ENCODE data around the gene HID1. TPM values are rescaled to one million over a fixed set of nuclear protein-coding genes. Genes with fewer than 3 reads are reported as not detected.

Gene HID1
- total and polyA plus RNA-seq, 9 of the 15 experiments (the other 6 are each of a cell fraction or from before 2014, with no cell fraction given) = 0.14 to 2.1 (median 0.54) TPM; not detected in 2

- TF ChIP-seq E2F8 (IDR thresholded peaks at IDR 0.05; ENCODE audit: low read depth, partially characterized antibody) = peak; percentile 60
- TF ChIP-seq SIX5 (IDR thresholded peaks at IDR 0.05; ENCODE audit: borderline replicate concordance in 1 of 2, insufficient read depth in 1 of 2, low read depth in 1 of 2, low read length in 2 of 2) = no peak
- TF ChIP-seq KDM5B (IDR thresholded peaks at IDR 0.05; ENCODE audit: insufficient replicate concordance, low read depth, low read length) = peak; percentile 86
- TF ChIP-seq ZNF143 (CRISPR knock-in tag; IDR thresholded peaks at IDR 0.05) = 0 out of 2 replicates have a peak, but pooled peaks have one; percentile 21
- peak; percentile 82; the same call in 1 of the 2 replicates for TF ChIP-seq ZNF592 (IDR thresholded peaks at IDR 0.05)
- peak; percentile 93 for TF ChIP-seq HMGN3 (IDR thresholded peaks at IDR 0.05; ENCODE audit: borderline replicate concordance, extremely low read depth, insufficient read length, low read depth, low read length)
- TF ChIP-seq SMAD4 (CRISPR knock-in tag; conservative IDR thresholded peaks at IDR 0.05) = peak; percentile 93
- TF ChIP-seq MLLT1 (IDR thresholded peaks at IDR 0.05) = peak; percentile 12 to 52; a peak in 1 of 4 replicates
- TF ChIP-seq RCOR1 (IDR thresholded peaks at IDR 0.05; ENCODE audit: borderline replicate concordance in 1 of 2, low read depth in 2 of 2, low read length in 2 of 2) = peak in 1 of 2 experiments; percentile 58; a peak in 3 of 4 replicates
- no peak for TF ChIP-seq ZKSCAN8 (CRISPR knock-in tag; IDR thresholded peaks at IDR 0.05)
- TF ChIP-seq SNIP1 (IDR thresholded peaks at IDR 0.05; ENCODE audit: low read depth) = no peak
- TF ChIP-seq HEY1 (CRISPR knock-in tag; IDR thresholded peaks at IDR 0.05; ENCODE audit: borderline replicate concordance) = no peak
- TF ChIP-seq PCBP2 (IDR thresholded peaks at IDR 0.05; ENCODE audit: low read depth, low read length, poor library complexity, severe bottlenecking) = no peak
- TF ChIP-seq OTX1 (CRISPR knock-in tag; IDR thresholded peaks at IDR 0.05) = no peak
- peak; percentile 23; the same call in 1 of the 2 replicates for TF ChIP-seq SMC3 (conservative IDR thresholded peaks at IDR 0.05; ENCODE audit: insufficient read depth, low read depth, low read length)
- TF ChIP-seq GTF2E2 (tag; IDR thresholded peaks at IDR 0.05) = 0 out of 2 replicates have a peak, but pooled peaks have one; percentile 57
- TF ChIP-seq ZNF79 (CRISPR knock-in tag; IDR thresholded peaks at IDR 0.05; ENCODE audit: low read depth) = no peak
- peak; percentile 84 for TF ChIP-seq SUPT5H (IDR thresholded peaks at IDR 0.05)
Measured at GRCh38 chr17:74981979-74982662, 9.6 kb upstream of the HID1 start (continued).
